GM12872 (cell line): ENCODE data around the gene GBGT1.

Experiments used
- CTCF ChIP-seq: IDR thresholded peaks from 3 replicates; pipeline ENCODE4 v1.5.1; 2011; ENCODE audit warnings: low read depth, mild to moderate bottlenecking, low read length, moderate library complexity; ENCODE audit not compliant: insufficient read depth

GBGT1 gene

GRCh38 chr9:133133681-133134387 lies 29.9 kb downstream of the GBGT1 start:
- TF ChIP-seq CTCF: no peak

GRCh38 chr9:133132174-133132573 lies 31.5 kb downstream of the GBGT1 start:
- TF ChIP-seq CTCF: no peak

GRCh38 chr9:133131506-133131905 lies 32.2 kb downstream of the GBGT1 start:
- no peak for TF ChIP-seq CTCF

GRCh38 chr9:133130685-133131244 lies 32.9 kb downstream of the GBGT1 start:
- TF ChIP-seq CTCF: no peak

DNA sequence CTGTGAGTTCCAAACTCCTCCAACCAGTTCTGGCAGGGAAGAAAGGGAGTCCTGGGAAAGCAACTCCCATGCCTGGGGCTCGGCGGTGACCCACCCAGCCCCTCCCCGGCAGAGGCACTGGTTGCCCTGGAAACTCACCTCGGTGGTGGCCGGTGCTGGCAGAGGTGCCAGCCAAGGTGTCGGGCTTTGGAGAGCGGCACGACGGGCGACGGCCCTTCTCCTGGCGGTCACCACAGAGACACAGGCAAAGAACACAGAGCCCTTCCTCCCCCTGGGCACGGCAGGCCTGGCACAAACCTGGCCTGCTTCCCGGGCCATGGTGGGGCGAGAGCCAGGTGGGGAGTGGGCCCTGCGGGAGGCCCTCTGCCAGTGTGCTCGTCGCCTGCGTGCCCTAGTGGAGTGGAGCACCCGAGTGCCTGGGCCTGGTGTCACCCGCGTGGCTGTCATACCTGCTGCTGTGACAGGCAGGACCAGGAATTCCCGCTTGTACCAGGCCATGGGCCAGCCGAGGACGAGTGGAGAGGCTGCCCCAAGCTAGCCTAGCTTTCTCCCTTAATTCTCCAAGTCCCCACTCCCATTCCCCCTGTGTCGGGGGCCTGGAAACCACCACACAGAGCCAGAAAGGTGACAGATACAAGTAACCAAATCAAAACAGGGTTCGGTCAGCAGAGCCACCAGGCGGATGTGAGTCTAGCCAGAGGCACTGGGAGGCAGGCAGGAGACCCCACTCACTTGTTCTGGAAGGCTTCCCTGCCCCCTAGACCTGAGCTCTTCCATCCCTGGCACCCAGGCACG lies 34.5 kb downstream of the GBGT1 start:
- TF ChIP-seq CTCF: no peak

DNA sequence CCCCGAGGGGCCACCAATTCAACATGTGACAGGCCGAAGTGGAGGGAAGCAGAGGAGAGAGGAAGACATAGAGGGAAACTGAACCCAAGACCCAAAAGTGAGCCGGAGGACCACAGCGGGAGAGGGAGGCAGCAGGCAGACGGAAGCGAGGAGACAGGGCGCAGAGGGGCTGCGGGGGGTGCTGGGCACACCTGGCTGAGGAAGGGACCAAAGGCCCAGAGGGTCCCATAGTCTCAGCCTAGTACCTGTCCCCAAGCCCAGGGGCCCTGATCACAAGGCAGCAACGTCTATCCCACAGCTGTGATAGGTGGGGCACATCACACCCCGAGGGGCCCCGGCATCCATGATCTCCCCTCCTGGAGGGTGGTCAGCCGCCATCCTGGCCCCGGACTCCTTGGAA lies 35.6 kb downstream of the GBGT1 start:
- no peak for TF ChIP-seq CTCF

DNA sequence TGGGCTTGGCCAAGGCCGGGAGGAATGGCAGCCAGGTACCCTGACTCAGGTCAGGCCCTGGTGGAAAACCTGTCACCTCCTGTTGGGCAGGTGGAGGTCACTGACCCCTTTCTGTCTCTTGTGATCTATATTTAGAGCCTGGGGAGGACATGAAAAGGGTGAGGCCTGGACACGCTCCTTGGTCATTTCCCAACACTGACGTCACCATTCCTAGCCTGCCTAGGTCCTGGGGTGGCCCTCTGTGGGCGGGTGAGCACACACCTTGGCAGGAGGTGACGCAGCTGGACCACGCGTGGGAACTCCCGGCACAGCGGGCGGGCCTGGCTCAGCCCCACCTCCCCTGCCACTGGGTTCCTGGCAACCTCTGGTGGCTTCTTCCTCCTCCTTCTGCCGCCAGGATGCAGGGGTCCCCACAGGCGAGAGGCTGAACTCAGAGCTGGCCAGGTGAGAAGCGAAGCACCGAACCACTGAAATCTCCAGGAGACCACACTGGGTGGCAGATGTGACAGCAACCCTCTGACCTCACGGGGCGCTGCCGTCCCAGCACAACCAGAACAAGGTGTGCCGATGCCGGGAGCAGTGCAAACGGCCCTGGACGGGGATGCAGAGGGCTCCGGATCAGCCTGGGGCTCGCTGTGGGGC lies 36.3 kb downstream of the GBGT1 start:
- no peak for TF ChIP-seq CTCF
